Thyroid gland (tissue), 4 donors: ENCODE results near the gene STAG1. TPM values are rescaled to one million over a fixed set of nuclear protein-coding genes. Genes with fewer than 3 reads are reported as not detected.
"Not testable (repeated sequence)": the region's sequence is repeated elsewhere in the genome, so short reads cannot be mapped to it uniquely, and the experiment has no call there.

Experiments used
- DNase-seq, 2 donors: peaks; one replicate each; pipeline ENCODE4 v3.0.0-alpha.2; 2019
- H3K27ac ChIP-seq, 3 donors: fragments of 200-600 bp; sonication (generic); 1 replicate in 2 of 3; 2 replicates in 1 of 3; pipeline ENCODE4 v1.5.1; 2016 to 2019; ENCODE audit warnings: mild to moderate bottlenecking in 1 of 3, moderate library complexity in 1 of 3
- H3K27me3 ChIP-seq: fragments of 200-600 bp; sonication (generic); one replicate; pipeline ENCODE4 v1.5.1; 2019
- H3K36me3 ChIP-seq, 2 donors: fragments of 200-600 bp; sonication (generic); one replicate each; pipeline ENCODE4 v1.5.1; 2016 to 2019
- H3K4me1 ChIP-seq, 2 donors: fragments of 200-600 bp; sonication (generic); one replicate each; pipeline ENCODE4 v1.5.1; 2017 to 2019
- H3K4me3 ChIP-seq, 3 donors: fragments of 200-600 bp; sonication (generic); replicated peaks in 1 of 3; 1 replicate in 2 of 3; 2 replicates in 1 of 3; pipeline ENCODE4 v1.5.1; 2016; ENCODE audit warnings: mild to moderate bottlenecking in 1 of 3
- H3K9me3 ChIP-seq: fragments of 200-600 bp; sonication (generic); one replicate; pipeline ENCODE4 v1.5.1; 2017
- CTCF ChIP-seq, 6 experiments: fragments of 200-600 bp in 3 of 6; fragments of 450-650 bp in 3 of 6; sonication (generic) in 3 of 6; IDR thresholded peaks; one replicate each; pipeline ENCODE4 v1.5.1; 2016 to 2019; ENCODE audit warnings: antibody characterized with exemption in 6 of 6, mild to moderate bottlenecking in 2 of 6, inconsistent platforms in 1 of 6, moderate library complexity in 1 of 6
- POLR2A ChIP-seq, 2 donors: fragments of 450-650 bp; IDR thresholded peaks; one replicate each; pipeline ENCODE4 v1.6.1; 2017; ENCODE audit warnings: antibody characterized with exemption in 2 of 2, mild to moderate bottlenecking in 2 of 2, moderate library complexity in 1 of 2
- WGBS, 2 donors: methylation state at CpG; one replicate each; pipeline ENCODE4 v1.1.5; 2017; 5-methylcytosine and 5-hydroxymethylcytosine counted together
- intact Hi-C: fragments of 100-400 bp; cut with DNase I; formaldehyde crosslinking; loops from one replicate; pipeline ENCODE4 v1.15.1; 2023
- total RNA-seq, 4 donors: library from RNA; depleted of rRNA; stranded (reverse); fragments of >200 nt; gene quantifications; one replicate each; pipeline ENCODE4 v1.2.3, GENCODE V29; 2016

The STAG1 gene
- total RNA-seq, 4 donors from 2014 or later, result 50.5 to 68.8 (median 54.4) TPM

DNA sequence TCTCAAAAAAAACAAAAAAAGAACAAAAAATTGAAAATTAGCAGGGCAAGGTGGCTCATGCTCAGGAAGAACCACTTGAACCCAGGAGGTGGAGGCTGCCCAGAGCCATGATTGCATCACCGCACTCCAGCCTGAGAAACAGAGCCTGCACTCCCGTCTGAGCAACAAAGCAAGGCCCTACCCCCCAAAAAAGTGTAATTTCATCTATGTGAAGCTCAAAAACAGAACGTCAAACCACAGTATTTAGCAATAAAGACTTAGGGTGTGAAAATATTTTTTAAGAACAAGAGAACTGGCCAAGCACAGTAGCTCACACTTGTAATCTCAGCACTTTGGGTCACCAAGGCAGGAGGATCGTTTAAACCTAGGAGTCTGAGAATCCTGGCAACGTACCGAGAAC is 38.2 kb downstream of the STAG1 start:
- Histone ChIP-seq H3K27ac (no peak overlapping the region), H3K4me1 (peaks cover 0 to 12% of the 10 kb centered on the region in 2 donors), H3K27me3 (no peaks in the 10 kb centered on the region), H3K36me3 (no peaks in the 10 kb centered on the region), H3K4me3 (no peak overlapping the region), H3K9me3 (no peaks in the 10 kb centered on the region)
- 89% methylated on average over 6 of the region's 6 CpGs for WGBS, 2 donors
- TF ChIP-seq CTCF (IDR thresholded peaks at IDR 0.05) (no peak), POLR2A (IDR thresholded peaks at IDR 0.05) (no peak)
- intact Hi-C loops, result no loop called here
- DNase-seq, result no peak

DNA sequence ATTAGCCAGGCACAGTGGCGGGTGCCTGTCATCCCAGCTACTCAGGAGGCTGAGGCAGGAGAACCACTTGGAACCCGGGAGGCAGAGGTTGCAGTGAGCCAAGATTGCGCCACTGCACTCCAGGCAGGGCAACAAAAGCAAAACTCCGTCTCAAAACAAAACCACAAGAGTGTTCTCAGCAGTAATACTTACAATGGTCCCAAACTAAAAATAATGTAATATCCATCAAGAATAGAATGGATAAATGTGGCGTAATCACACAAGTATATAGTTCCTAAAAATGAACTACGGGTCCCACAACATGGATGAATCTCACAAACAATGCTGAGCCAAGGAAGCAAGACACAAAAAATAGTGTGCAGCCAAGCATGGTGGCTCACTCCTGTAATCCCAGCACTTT is 39.2 kb downstream of the STAG1 start:
- DNase-seq, result no peak
- Histone ChIP-seq H3K4me3 (no peak overlapping the region), H3K9me3 (no peaks in the 10 kb centered on the region), H3K27ac (no peak overlapping the region), H3K27me3 (no peaks in the 10 kb centered on the region), H3K4me1 (peaks cover 0 to 12% of the 10 kb centered on the region in 2 donors), H3K36me3 (no peaks in the 10 kb centered on the region)
- intact Hi-C loops, result no loop called here
- TF ChIP-seq CTCF (IDR thresholded peaks at IDR 0.05), result no peak
- no peak for TF ChIP-seq POLR2A (IDR thresholded peaks at IDR 0.05)
- WGBS, 2 donors, result 86 to 93% methylated on average over 6 of the region's 6 CpGs

DNA sequence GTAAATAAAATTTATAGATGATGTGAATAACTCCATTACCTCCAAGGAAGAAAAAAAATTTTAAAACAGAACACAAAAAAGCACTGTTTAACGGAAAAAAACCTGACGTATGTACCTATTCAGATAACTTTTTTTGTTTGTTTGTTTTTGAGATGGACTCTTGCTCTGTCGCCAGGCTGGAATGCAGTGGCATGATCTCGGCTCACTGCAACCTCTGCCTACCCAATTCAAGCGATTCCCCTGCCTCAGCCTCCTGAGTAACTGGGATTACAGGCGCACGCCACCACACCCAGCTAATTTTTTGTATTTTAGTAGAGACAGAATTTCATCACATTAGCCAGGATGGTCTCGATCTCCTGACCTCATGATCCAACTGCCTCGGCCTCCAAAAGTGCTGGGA is 40.3 kb downstream of the STAG1 start:
- DNase-seq, H3K9me3 ChIP-seq, H3K4me3 ChIP-seq, H3K36me3 ChIP-seq, H3K27ac ChIP-seq, intact Hi-C loops, H3K27me3 ChIP-seq: not testable (repeated sequence)
- WGBS, 2 donors, result 96% methylated on average over 9 of the region's 9 CpGs
- H3K4me1 ChIP-seq, result peaks cover 0 to 12% of the 10 kb centered on the region in 2 donors

DNA sequence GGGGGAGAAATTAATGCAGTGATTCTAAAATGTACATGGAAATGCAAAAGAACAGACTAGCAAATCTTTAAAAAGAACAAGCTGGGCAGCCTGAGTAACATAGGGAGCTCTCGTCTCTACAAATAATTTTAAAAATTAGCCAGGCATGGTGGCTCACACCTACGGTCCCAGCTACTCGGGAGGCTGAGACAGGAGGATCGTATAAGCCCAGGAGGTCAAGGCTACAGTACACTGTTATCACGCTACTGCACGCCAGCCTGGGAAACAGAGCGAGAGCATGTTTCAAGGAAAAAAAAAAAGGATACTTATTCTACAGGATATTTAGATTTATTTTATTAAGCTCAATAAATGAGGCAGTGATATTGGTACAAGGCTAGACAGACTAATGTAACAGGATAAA is 40.9 kb downstream of the STAG1 start:
- no peak for TF ChIP-seq CTCF (IDR thresholded peaks at IDR 0.05)
- no peak for TF ChIP-seq POLR2A (IDR thresholded peaks at IDR 0.05)

DNA sequence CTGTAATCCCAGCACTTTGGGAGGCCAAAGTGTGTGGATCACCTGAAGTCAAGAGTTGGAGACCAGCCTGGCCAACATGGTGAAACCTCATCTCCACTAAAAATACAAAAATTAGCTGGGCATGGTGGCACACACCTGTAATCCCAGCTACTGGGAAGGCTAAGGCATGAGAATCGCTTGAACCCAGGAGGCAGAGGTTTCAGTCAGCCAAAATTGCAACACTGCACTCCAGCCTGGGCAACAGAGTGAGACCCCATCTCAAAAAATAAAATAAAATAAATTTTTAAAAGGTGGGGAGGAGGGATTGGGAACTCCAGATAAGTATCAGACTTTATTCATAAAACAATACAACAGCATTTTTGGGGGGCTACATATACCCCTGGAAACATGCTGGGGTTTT is 42.4 kb downstream of the STAG1 start:
- H3K4me3 ChIP-seq, H3K4me1 ChIP-seq, H3K27me3 ChIP-seq, DNase-seq, intact Hi-C loops, H3K36me3 ChIP-seq, H3K27ac ChIP-seq, H3K9me3 ChIP-seq: not testable (repeated sequence)
- 100% methylated on average over 1 of the region's 1 CpG for WGBS, 2 donors

More for the DNA sequence above, 40.9 kb downstream of the STAG1 start:
- Histone ChIP-seq H3K27me3 (no peaks in the 10 kb centered on the region), H3K4me1 (peaks cover 0 to 9% of the 10 kb centered on the region in 2 donors), H3K36me3 (no peaks in the 10 kb centered on the region), H3K4me3 (no peak overlapping the region), H3K9me3 (no peaks in the 10 kb centered on the region), H3K27ac (no peak overlapping the region)
- 97% methylated on average over 7 of the region's 7 CpGs for WGBS, 2 donors
- intact Hi-C loops, result no loop called here
- DNase-seq, result no peak

- intact Hi-C loops, result no loop called here
- Histone ChIP-seq H3K9me3 (no peaks in the 10 kb centered on the region), H3K36me3 (no peaks in the 10 kb centered on the region), H3K27me3 (no peaks in the 10 kb centered on the region), H3K4me1 (peaks cover 0 to under 1% of the 10 kb centered on the region in 2 donors), H3K4me3 (no peak overlapping the region), H3K27ac (no peak overlapping the region)
- 83 to 88% methylated on average over 3 of the region's 3 CpGs for WGBS, 2 donors
- no peak for DNase-seq
- TF ChIP-seq CTCF (IDR thresholded peaks at IDR 0.05) (no peak), POLR2A (IDR thresholded peaks at IDR 0.05) (no peak)
Measured at GRCh38 chr3:136708333-136708985, 43.7 kb downstream of the STAG1 start.
